MM.1S (cell line): Measurements from ENCODE around the gene LIPG.
"Not testable (repeated sequence)": the region's sequence is repeated elsewhere in the genome, so short reads cannot be mapped to it uniquely, and the experiment has no call there.

ENCODE experiments used
- DNase-seq: peaks from one replicate; pipeline ENCODE4 v3.0.0-alpha.2; 2015
- H2AFZ ChIP-seq: fragments of 300-600 bp; sonication (generic); 2 replicates; pipeline ENCODE4 v1.6.0; 2016; ENCODE audit warnings: antibody characterized with exemption, low read length
- H3F3A ChIP-seq: fragments of 300-600 bp; sonication (generic); 2 replicates; pipeline ENCODE4 v1.6.1; 2016; ENCODE audit warnings: mild to moderate bottlenecking, antibody characterized with exemption, low read length, moderate library complexity, mixed read lengths; ENCODE audit not compliant: insufficient read depth
- H3K27ac ChIP-seq: fragments of 300-600 bp; sonication (generic); 2 replicates; pipeline ENCODE4 v1.5.1; 2016; ENCODE audit warnings: mild to moderate bottlenecking, low read length
- H3K27me3 ChIP-seq: fragments of 300-600 bp; sonication (generic); replicated peaks from 2 replicates; pipeline ENCODE4 v1.6.0; 2016; ENCODE audit warnings: low read length; ENCODE audit not compliant: insufficient read depth
- H3K36me3 ChIP-seq: fragments of 300-600 bp; sonication (generic); replicated peaks from 2 replicates; pipeline ENCODE4 v1.6.1; 2016; ENCODE audit warnings: mild to moderate bottlenecking, low read length, mixed read lengths; ENCODE audit not compliant: insufficient read depth
- H3K4me1 ChIP-seq: fragments of 300-600 bp; sonication (generic); 2 replicates; pipeline ENCODE4 v1.6.1; 2016; ENCODE audit warnings: low read length, mixed read lengths
- H3K4me2 ChIP-seq: fragments of 300-600 bp; sonication (generic); 2 replicates; pipeline ENCODE4 v1.6.0; 2016; ENCODE audit warnings: low read depth, low read length
- H3K4me3 ChIP-seq: fragments of 300-600 bp; sonication (generic); 2 replicates; pipeline ENCODE4 v1.5.1; 2016; ENCODE audit warnings: low read length, mixed read lengths
- H3K79me2 ChIP-seq: fragments of 300-600 bp; sonication (generic); 2 replicates; pipeline ENCODE4 v1.6.1; 2016; ENCODE audit warnings: mixed run types, low read length, mixed read lengths
- H3K9ac ChIP-seq: fragments of 300-600 bp; sonication (generic); 2 replicates; pipeline ENCODE4 v1.6.1; 2016; ENCODE audit warnings: low read length, mixed read lengths
- H3K9me2 ChIP-seq: fragments of 300-600 bp; sonication (generic); replicated peaks from 2 replicates; pipeline ENCODE4 v1.6.1; 2016; ENCODE audit warnings: mild to moderate bottlenecking, low read length, mixed read lengths; ENCODE audit not compliant: insufficient read depth
- H3K9me3 ChIP-seq: fragments of 300-600 bp; sonication (generic); replicated peaks from 2 replicates; pipeline ENCODE4 v1.6.1; 2016; ENCODE audit warnings: mild to moderate bottlenecking, low read length, mixed read lengths; ENCODE audit not compliant: insufficient read depth
- H4K20me1 ChIP-seq: fragments of 300-600 bp; sonication (generic); 2 replicates; pipeline ENCODE4 v1.6.1; 2016; ENCODE audit warnings: mild to moderate bottlenecking, low read length, moderate library complexity, mixed read lengths; ENCODE audit not compliant: insufficient read depth
- CTCF ChIP-seq: fragments of 300-600 bp; sonication (generic); IDR thresholded peaks from 2 replicates; pipeline ENCODE4 v1.5.1; 2016; ENCODE audit warnings: antibody characterized with exemption, low read length, mixed read lengths
- EZH2 ChIP-seq: fragments of 300-600 bp; sonication (generic); optimal IDR thresholded peaks from 2 replicates; pipeline ENCODE3; 2017; ENCODE audit warnings: low read depth, mild to moderate bottlenecking, antibody characterized with exemption, low read length, mixed read lengths
- EZH2phosphoT487 ChIP-seq: fragments of 300-600 bp; sonication (generic); IDR thresholded peaks from 2 replicates; pipeline ENCODE4 v1.6.1; 2018; ENCODE audit warnings: antibody characterized with exemption, low read length

Gene LIPG

DNA sequence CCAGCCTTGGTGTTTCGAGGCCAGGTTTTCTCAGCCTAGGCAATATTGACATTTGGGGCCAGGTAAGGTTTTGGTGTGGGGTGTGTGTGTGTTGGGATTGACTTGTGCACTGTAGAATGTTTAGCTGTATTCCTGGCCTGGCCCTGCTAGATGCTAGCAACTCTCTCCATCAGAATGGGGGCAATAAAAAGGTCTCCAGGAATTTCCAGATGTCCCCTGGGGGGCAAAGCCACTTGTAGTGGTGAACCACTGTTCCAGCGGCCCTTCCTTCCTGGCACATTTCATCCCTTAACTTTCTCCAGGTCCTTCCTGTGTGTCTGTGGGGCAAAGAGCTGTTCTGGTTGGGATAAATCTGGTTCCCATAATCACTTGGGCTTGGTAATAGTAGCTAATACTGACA lies 12.0 kb downstream of the LIPG start:
- H3K4me3 ChIP-seq = no peak overlapping the region
- no peak overlapping the region for H3K27ac ChIP-seq
- no peak for TF ChIP-seq EZH2phosphoT487
- TF ChIP-seq EZH2 = no peak
- TF ChIP-seq CTCF = no peak
- H3K9me3 ChIP-seq = no peaks in the 10 kb centered on the region
- no peak overlapping the region for H3K4me2 ChIP-seq
- no peaks in the 10 kb centered on the region for H3K36me3 ChIP-seq
- no peaks in the 10 kb centered on the region for H3F3A ChIP-seq
- DNase-seq = no peak
- no peaks in the 10 kb centered on the region for H3K4me1 ChIP-seq
- no peaks in the 10 kb centered on the region for H3K9me2 ChIP-seq
- H3K27me3 ChIP-seq = no peaks in the 10 kb centered on the region
- H3K9ac ChIP-seq = no peak overlapping the region
- H3K79me2 ChIP-seq = no peaks in the 10 kb centered on the region
- H4K20me1 ChIP-seq = no peaks in the 10 kb centered on the region
- no peak overlapping the region for H2AFZ ChIP-seq

DNA sequence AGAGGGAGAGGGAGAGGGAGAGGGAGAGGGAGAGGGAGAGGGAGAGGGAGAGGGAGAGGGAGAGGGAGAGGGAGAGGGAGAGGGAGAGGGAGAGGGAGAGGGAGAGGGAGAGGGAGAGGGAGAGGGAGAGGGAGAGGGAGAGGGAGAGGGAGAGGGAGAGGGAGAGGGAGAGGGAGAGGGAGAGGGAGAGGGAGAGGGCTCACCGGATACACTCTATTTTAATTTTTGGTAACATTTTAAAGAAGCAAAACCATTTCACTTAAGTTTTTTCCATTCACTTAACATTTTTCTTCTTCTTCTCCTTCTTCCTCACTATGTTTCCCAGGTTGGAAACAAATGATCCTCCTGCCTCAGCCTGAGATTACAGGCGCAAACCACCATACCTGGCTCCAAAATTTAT lies 17.2 kb downstream of the LIPG start:
- not testable (repeated sequence) for H2AFZ ChIP-seq, H3K27me3 ChIP-seq, H3K36me3 ChIP-seq, H3K4me1 ChIP-seq, H3K9me2 ChIP-seq, H3K9me3 ChIP-seq, H4K20me1 ChIP-seq, H3K4me2 ChIP-seq, H3K4me3 ChIP-seq, H3F3A ChIP-seq, H3K9ac ChIP-seq, H3K79me2 ChIP-seq, H3K27ac ChIP-seq, DNase-seq

DNA sequence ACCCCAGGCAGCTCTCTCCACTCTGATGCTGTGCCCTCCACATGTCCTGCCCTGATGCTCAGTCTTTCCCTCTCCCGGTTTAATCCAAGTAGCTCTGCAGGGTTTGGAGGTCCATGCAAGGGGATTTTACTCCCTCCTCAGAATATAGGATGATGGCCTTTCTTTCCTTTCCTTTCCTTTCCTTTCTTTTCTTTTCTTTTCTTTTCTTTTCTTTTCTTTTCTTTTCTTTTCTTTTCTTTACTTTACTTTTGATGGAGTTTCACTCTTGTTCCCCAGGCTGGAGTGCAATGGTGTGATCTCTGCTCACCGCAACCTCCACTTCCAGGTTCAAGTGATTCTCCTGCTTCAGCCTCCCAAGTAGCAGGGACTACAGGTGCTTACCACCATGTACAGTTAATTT lies 17.7 kb downstream of the LIPG start:
- not testable (repeated sequence) for H3K9ac ChIP-seq, H3K79me2 ChIP-seq, H3K4me1 ChIP-seq, H3K27ac ChIP-seq, H3F3A ChIP-seq, H3K27me3 ChIP-seq, H3K4me3 ChIP-seq, H2AFZ ChIP-seq, H4K20me1 ChIP-seq, H3K9me2 ChIP-seq, H3K4me2 ChIP-seq, H3K9me3 ChIP-seq, H3K36me3 ChIP-seq, DNase-seq

GRCh38 chr18:49580279-49580678 lies 18.4 kb downstream of the LIPG start:
- H3K27ac ChIP-seq = no peak overlapping the region

More at GRCh38 chr18:49580279-49580678, 18.4 kb downstream of the LIPG start:
- H3K4me3 ChIP-seq = no peak overlapping the region
- no peaks in the 10 kb centered on the region for H3K79me2 ChIP-seq
- H3K27me3 ChIP-seq = no peaks in the 10 kb centered on the region
- no peaks in the 10 kb centered on the region for H3K9me2 ChIP-seq
- H3K4me2 ChIP-seq = no peak overlapping the region
- no peaks in the 10 kb centered on the region for H3K9me3 ChIP-seq
- no peaks in the 10 kb centered on the region for H3K36me3 ChIP-seq
- H2AFZ ChIP-seq = no peak overlapping the region
- H3K4me1 ChIP-seq = no peaks in the 10 kb centered on the region
- no peak overlapping the region for H3K9ac ChIP-seq
- DNase-seq = no peak
- H3F3A ChIP-seq = no peaks in the 10 kb centered on the region
- TF ChIP-seq CTCF (no peak), EZH2 (no peak), EZH2phosphoT487 (no peak)
- H4K20me1 ChIP-seq = no peaks in the 10 kb centered on the region
